Immature natural killer cell (primary cell): Measurements from ENCODE around the gene FMOD. TPM values are rescaled to one million over a fixed set of nuclear protein-coding genes. Genes with fewer than 3 reads are reported as not detected.

Experiments used
- DNase-seq, 3 donors: peaks; one replicate each; pipeline ENCODE4 v3.0.0; 2022; ENCODE audit warnings: mixed read lengths in 1 of 3
- H3K27ac Mint-ChIP-seq, 6 donors: one replicate each; pipeline ENCODE4 v1.8.0; 2020; ENCODE audit warnings: mixed read lengths in 6 of 6, mild to moderate bottlenecking in 5 of 6, inconsistent platforms in 4 of 6, moderate library complexity in 3 of 6
- H3K27me3 Mint-ChIP-seq, 3 donors: one replicate each; pipeline ENCODE4 v1.8.0; 2020 to 2021; ENCODE audit warnings: low read depth in 3 of 3, mild to moderate bottlenecking in 3 of 3, mixed read lengths in 3 of 3, moderate library complexity in 3 of 3, inconsistent platforms in 1 of 3
- H3K36me3 Mint-ChIP-seq, 3 donors: one replicate each; pipeline ENCODE4 v1.8.0; 2020; ENCODE audit warnings: mixed read lengths in 3 of 3, inconsistent platforms in 2 of 3, mild to moderate bottlenecking in 2 of 3
- H3K4me1 Mint-ChIP-seq, 2 donors: one replicate each; pipeline ENCODE4 v1.8.0; 2020; ENCODE audit warnings: inconsistent platforms in 2 of 2, mild to moderate bottlenecking in 2 of 2, mixed read lengths in 2 of 2, moderate library complexity in 1 of 2
- H3K4me3 Mint-ChIP-seq, 5 donors: one replicate each; pipeline ENCODE4 v1.8.0; 2020; ENCODE audit warnings: mild to moderate bottlenecking in 5 of 5, mixed read lengths in 5 of 5, inconsistent platforms in 3 of 5, moderate library complexity in 3 of 5
- H3K9me3 Mint-ChIP-seq, 6 donors: one replicate each; pipeline ENCODE4 v1.8.0; 2020; ENCODE audit warnings: mild to moderate bottlenecking in 6 of 6, mixed read lengths in 6 of 6, inconsistent platforms in 4 of 6, moderate library complexity in 3 of 6
- polyA plus RNA-seq, 3 donors: library from polyadenylated mRNA; unstranded; fragments of 300-500 nt; fragmentation: Illumina TruSeq; gene quantifications; one replicate each; pipeline ENCODE4 v1.2.3, GENCODE V29; 2021

Gene FMOD
- polyA plus RNA-seq, 3 donors from 2014 or later: not detected

DNA sequence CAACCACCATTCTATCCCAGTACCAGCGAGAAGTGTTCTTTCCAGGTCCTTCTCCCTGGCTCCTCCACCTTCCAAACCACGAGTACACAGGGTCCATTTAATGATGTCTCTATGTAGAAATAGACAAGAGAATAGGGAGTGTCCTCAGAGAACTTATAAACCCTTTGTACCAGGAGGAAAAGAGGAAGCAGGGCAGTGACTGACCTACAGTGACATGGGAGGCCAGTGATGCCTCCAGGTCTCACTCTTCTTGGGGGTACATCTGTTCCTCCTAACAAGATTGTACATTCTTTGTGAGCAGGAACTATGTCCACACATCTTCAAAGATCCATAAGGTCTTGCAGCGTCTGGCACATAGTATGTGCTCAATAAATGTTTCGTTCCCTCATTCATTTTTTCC is 18.7 kb upstream of the FMOD start:
- H3K36me3 Mint-ChIP-seq: peaks cover 0 to 3% (median 0%) of the 10 kb centered on the region in 3 donors
- no peak overlapping the region for H3K27ac Mint-ChIP-seq
- H3K9me3 Mint-ChIP-seq: no peaks in the 10 kb centered on the region
- H3K4me1 Mint-ChIP-seq: peaks cover 9% of the 10 kb centered on the region in 2 donors
- DNase-seq: no peak
- H3K27me3 Mint-ChIP-seq: peaks cover 4 to 7% (median 7%) of the 10 kb centered on the region in 3 donors
- no peak overlapping the region for H3K4me3 Mint-ChIP-seq

DNA sequence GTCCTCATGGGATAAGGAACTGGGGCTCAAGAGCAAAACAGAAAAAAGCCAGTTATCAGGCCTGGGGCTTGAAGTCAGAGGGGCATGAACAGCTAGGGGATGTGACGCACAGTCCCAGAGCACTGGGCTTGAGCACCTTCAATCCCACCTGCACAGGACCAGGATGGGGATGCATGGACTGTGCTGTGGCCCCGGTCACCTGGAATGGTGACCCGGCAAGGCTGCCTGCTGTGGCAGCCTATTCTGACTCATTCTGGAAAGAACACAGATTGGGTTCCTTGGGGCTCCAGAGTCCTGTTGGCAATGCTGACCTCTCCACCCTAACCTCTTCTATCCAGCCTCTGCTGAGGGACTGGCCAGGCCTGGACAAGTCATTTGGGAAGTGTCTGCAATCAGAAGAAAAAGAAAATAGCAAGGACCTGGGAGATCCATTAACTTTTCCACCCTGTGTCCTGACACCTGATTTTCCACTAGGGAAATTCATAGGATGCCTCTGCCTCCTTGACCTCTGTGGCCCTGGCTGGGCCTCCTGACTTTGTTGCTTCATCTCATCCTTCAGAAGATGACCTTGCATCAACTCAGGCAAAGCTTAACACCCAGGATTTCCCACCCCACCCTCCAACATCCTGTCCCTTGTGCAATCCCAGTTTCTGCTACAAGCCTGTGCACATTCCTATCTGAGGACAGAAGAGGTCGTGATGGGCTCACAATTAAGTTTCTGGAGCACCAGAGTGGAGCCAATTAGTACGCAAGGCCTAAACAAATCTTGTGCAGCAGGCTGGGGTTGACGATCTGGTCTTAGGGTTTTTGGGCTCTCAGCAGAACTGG is 17.9 kb upstream of the FMOD start:
- DNase-seq: no peak
- H3K27me3 Mint-ChIP-seq: peaks cover 4 to 7% (median 7%) of the 10 kb centered on the region in 3 donors
- peaks cover 0 to 3% (median 0%) of the 10 kb centered on the region in 3 donors for H3K36me3 Mint-ChIP-seq
- H3K9me3 Mint-ChIP-seq: no peaks in the 10 kb centered on the region
- no peak overlapping the region for H3K27ac Mint-ChIP-seq
- peaks cover 15 to 17% of the 10 kb centered on the region in 2 donors for H3K4me1 Mint-ChIP-seq
- H3K4me3 Mint-ChIP-seq: no peak overlapping the region

GRCh38 chr1:203367057-203367456 is 16.1 kb upstream of the FMOD start:
- no peak overlapping the region for H3K4me3 Mint-ChIP-seq
- H3K36me3 Mint-ChIP-seq: peaks cover 0 to 3% (median 0%) of the 10 kb centered on the region in 3 donors
- peaks cover 4 to 7% (median 4%) of the 10 kb centered on the region in 3 donors for H3K27me3 Mint-ChIP-seq
- no peaks in the 10 kb centered on the region for H3K9me3 Mint-ChIP-seq
- no peak for DNase-seq
- no peak overlapping the region for H3K27ac Mint-ChIP-seq
- peaks cover 15 to 17% of the 10 kb centered on the region in 2 donors for H3K4me1 Mint-ChIP-seq

DNA sequence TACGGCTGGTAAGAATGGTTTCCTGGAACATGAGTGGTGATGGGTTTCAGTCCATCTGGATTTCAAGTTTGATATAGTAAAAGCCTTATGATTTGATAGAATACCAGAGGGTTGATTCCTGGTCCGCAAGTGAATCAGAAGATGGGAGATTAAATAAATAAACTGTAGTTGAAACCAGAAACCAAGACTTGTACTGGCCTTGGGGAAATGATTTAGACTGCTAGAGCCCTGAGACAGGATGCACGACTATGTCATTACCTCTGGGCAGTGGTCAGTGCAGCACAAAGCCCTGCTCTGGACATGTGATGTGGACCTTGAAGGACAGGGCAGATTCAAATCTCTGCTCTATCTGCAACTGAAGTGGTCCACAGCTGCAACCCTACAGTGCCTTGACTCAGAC is 15.6 kb upstream of the FMOD start:
- H3K36me3 Mint-ChIP-seq: peaks cover 0 to 3% (median 0%) of the 10 kb centered on the region in 3 donors
- no peak overlapping the region for H3K27ac Mint-ChIP-seq
- DNase-seq: no peak
- H3K27me3 Mint-ChIP-seq: peaks cover 1 to 5% (median 4%) of the 10 kb centered on the region in 3 donors
- no peak overlapping the region for H3K4me3 Mint-ChIP-seq
- no peaks in the 10 kb centered on the region for H3K9me3 Mint-ChIP-seq
- H3K4me1 Mint-ChIP-seq: peaks cover 15 to 17% of the 10 kb centered on the region in 2 donors

DNA sequence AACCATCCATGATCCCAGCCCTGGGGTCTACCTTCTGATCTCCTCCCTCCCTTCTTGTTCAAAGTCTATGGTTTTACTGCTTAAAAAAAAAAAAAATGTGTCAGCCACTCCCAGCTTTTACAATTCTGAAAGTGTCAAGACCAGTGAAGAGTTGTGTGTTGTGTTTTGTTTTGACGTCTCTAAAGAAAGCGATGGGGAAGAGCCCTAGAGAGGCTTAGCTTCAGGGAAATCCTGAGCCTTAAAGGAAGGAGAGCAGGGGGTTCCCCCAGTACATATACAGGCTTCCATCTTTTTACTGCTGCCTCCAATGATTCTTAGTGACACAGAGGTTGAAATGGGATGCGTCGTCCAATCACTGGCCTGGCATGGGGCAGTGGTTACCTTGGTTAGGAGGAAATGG is 13.9 kb upstream of the FMOD start:
- Mint-ChIP-seq H3K36me3 (no peaks in the 10 kb centered on the region), H3K27me3 (peaks cover 3 to 7% (median 5%) of the 10 kb centered on the region in 3 donors), H3K27ac (peak overlapping the region in 3 of 6 donors; percentile 82 to 87 (median 84)), H3K4me1 (peaks cover 15 to 17% of the 10 kb centered on the region in 2 donors), H3K9me3 (no peaks in the 10 kb centered on the region), H3K4me3 (peak overlapping the region; percentile 7 to 76 (median 54))
- peak; percentile 13 to 27 (median 25) for DNase-seq

DNA sequence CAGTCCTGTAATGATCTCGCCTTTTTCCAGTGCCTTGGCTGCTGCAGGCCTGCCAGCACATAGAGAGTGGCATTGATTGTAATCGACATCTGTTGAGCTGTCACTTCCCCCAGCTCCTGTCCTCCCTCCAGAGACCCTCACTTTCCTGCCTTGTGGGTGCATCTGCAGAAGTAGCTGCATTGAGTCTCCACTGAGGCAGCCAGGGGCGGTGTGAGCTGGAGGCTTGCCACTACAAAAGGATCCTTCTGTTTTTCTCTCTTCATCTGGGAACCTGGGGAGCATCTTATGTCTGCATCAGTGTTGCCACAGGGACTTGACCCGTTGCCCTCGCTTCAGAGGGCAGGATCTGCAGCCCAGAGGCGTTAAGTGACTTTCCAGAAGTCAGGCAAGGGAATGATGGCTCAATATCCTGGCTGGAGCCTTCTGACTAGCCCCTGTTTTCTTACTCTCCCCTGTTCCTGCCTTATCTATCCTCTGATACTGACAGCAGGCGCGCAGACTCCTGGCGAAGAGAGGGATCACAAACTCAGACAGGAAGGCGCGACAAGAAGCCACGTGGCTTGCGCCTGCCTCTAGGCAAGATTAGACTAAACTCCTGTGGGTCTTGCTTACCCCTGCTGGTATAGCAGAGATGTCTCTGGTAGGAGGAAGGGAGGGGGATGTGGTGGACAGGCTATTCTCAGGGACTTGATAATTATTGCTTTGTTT is 13.3 kb upstream of the FMOD start:
- no peak for DNase-seq
- H3K27ac Mint-ChIP-seq: peak overlapping the region in 4 of 6 donors; percentile 19 to 82 (median 38)
- H3K9me3 Mint-ChIP-seq: no peaks in the 10 kb centered on the region
- peak overlapping the region in 4 of 5 donors; percentile 54 to 76 (median 55) for H3K4me3 Mint-ChIP-seq
- H3K27me3 Mint-ChIP-seq: peaks cover 4 to 9% (median 7%) of the 10 kb centered on the region in 3 donors
- peaks cover 15 to 17% of the 10 kb centered on the region in 2 donors for H3K4me1 Mint-ChIP-seq
- no peaks in the 10 kb centered on the region for H3K36me3 Mint-ChIP-seq

DNA sequence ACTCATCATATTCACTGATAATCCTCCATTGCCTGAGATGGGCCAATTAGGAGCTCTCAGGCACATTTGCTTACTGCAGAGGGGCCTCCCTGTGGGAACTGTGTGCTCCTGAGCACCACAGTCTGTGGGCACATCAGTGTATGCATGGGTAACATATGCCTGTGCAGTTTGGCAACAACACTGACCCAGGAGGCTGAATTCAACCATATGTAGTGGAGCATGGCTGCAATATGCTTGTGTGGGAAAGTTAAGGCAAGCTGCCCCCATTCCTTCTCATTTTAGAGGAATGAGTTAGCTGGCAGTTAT is 11.8 kb upstream of the FMOD start:
- Mint-ChIP-seq H3K9me3 (no peaks in the 10 kb centered on the region), H3K27me3 (peaks cover 5 to 7% (median 5%) of the 10 kb centered on the region in 3 donors), H3K36me3 (peaks cover 0 to 3% (median 0%) of the 10 kb centered on the region in 3 donors), H3K4me3 (no peak overlapping the region), H3K27ac (no peak overlapping the region), H3K4me1 (peaks cover 15 to 17% of the 10 kb centered on the region in 2 donors)
- no peak for DNase-seq

DNA sequence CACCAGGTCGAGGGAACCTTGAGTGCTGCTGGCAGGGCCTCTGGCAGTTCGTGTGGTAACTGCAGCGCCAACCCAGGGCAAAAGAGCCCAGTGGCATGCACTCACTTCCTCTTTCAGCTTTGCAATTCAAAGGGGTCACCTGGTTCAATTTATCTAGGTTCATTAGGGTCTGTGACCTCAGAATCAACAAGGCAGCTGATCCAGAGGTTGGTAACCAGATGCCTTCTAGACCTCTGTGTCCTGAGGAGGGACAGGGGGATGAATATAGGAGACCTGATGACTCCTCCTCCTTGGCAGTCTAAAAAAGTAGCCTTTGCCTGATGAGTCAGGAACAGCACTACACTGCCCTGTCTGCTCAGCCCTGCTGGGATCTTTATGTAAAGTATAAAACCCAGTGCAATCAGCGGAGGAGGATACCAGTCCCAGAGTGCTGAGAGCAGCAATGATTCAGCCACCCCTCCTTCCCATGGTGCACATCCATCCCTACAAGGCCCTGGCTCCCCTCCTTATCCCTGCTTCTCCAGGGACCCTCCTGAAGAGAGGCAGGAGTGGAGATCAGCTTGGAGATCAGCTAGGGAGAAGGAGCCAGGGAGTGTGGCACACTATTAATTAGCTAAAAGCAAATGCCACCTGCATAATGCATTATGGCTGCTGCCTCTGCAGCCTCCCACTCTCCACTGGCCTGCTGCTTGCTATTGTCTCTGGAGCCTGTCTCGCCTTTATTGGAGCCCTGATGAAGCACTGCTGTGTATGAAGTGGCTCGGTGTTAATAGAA is 11.2 kb upstream of the FMOD start:
- no peak overlapping the region for H3K27ac Mint-ChIP-seq
- no peaks in the 10 kb centered on the region for H3K9me3 Mint-ChIP-seq
- DNase-seq: no peak
- no peak overlapping the region for H3K4me3 Mint-ChIP-seq
- peaks cover 5 to 9% (median 5%) of the 10 kb centered on the region in 3 donors for H3K27me3 Mint-ChIP-seq
- H3K4me1 Mint-ChIP-seq: peaks cover 15 to 17% of the 10 kb centered on the region in 2 donors
- peaks cover 0 to 3% (median 0%) of the 10 kb centered on the region in 3 donors for H3K36me3 Mint-ChIP-seq

DNA sequence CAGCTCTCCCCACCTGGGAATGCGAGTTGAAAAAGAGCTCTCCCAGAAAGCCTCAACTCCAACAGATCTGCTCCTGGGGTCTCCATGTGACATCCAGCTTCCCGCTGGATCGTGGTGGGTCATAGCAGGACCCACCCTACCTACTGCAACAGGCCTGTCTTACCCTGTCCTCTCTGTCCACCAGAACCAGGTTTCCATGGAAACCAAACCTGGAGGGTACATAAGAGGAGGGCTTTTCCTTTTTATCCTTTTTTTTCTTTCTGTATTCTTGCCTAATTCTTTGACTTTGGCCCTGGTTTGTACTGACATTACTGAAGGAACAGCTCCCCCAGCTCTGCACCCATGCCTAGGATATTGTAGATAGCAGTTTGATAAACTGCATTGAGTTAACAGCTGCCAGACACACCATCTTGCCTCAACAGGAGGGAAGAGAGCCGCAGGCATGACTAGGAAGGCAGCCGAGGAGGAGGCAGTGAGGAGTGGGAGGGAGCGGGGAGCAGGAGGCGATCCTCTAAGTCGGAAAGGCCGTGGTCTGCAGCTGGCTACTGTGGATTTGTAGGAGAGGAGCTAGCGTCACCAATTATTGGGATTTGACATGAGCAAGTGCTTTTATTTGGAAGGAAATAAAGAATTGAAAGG is 9.7 kb upstream of the FMOD start:
- Mint-ChIP-seq H3K9me3 (no peaks in the 10 kb centered on the region), H3K36me3 (peaks cover 0 to 3% (median 0%) of the 10 kb centered on the region in 3 donors), H3K27me3 (peaks cover 5 to 11% (median 5%) of the 10 kb centered on the region in 3 donors), H3K4me1 (peaks cover 15 to 17% of the 10 kb centered on the region in 2 donors), H3K27ac (no peak overlapping the region), H3K4me3 (no peak overlapping the region)
- DNase-seq: no peak

DNA sequence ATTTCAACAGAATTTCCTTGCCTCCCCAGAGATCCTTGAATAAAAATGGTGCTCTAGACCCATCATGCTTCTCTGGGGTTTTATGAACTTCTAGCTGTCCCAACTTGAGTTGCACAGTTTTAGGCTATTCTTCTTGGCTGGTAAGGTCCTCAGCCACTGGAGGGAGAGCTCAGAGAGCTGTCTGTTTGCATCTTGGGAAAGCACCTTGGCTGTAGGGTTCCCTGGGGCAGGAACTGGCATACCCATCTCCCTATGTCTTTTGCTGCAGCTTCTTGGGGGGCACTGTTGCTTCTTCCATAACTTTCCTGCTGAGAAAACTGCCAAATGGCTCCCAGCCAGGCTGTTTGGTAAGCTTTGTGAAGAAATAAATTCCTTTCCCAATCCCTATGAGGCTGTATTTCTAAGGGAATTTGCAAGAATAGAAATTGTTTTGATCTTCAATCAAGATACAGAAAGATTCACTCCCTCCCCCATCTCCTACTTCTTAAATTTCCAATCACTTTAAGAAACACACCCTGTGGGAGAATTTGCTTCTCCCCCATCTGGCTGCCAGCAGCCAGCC is 8.2 kb upstream of the FMOD start:
- no peak for DNase-seq
- Mint-ChIP-seq H3K4me3 (no peak overlapping the region), H3K4me1 (peaks cover 1 to 2% of the 10 kb centered on the region in 2 donors), H3K9me3 (no peaks in the 10 kb centered on the region), H3K27ac (no peak overlapping the region), H3K27me3 (peaks cover 5 to 9% (median 6%) of the 10 kb centered on the region in 3 donors), H3K36me3 (peaks cover 0 to 3% (median 0%) of the 10 kb centered on the region in 3 donors)

- Mint-ChIP-seq H3K36me3 (peaks cover 0 to 3% (median 0%) of the 10 kb centered on the region in 3 donors), H3K27ac (no peak overlapping the region), H3K27me3 (peaks cover 10 to 13% (median 12%) of the 10 kb centered on the region in 3 donors), H3K4me1 (peaks cover 0 to 9% of the 10 kb centered on the region in 2 donors), H3K4me3 (no peak overlapping the region), H3K9me3 (no peaks in the 10 kb centered on the region)
- DNase-seq: no peak
Measured at GRCh38 chr1:203354246-203354645, 3.3 kb upstream of the FMOD start.

DNA sequence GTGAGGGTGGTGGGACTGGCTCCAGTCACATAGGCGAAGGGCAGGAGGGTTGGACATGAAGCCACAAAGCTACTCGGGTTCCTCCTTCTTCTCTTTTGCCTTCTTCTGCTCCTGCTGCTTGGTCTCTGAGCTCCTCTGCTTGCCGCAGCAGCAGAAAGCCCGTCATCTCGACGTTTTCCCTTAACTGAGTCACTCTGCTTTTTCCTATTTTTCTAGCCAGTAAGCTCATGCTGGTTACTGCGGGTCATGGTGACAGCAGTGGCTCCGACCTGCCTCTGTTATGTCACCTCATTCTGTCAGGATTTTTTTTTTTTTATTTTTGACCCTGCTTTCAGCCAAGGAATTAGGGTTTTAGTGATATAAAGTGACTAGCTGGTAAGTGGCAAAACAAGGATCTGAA is 2.6 kb upstream of the FMOD start:
- Mint-ChIP-seq H3K4me1 (peaks cover 0 to 9% of the 10 kb centered on the region in 2 donors), H3K9me3 (no peaks in the 10 kb centered on the region), H3K36me3 (peaks cover 0 to 3% (median 0%) of the 10 kb centered on the region in 3 donors), H3K27ac (no peak overlapping the region), H3K4me3 (no peak overlapping the region), H3K27me3 (peaks cover 10 to 12% (median 11%) of the 10 kb centered on the region in 3 donors)
- DNase-seq: no peak
